Trophoblast cell (in vitro differentiated cells and primary cell): ENCODE data around the gene TSPO.

Experiments used
- DNase-seq, 2 donors: peaks; one replicate each; pipeline ENCODE4 v3.0.0-alpha.2; 2016
- H2AFZ ChIP-seq: 2 replicates; pipeline ENCODE4 v1.6.1; 2013; ENCODE audit warnings: low read length, moderate library complexity, mild to moderate bottlenecking; ENCODE audit not compliant: insufficient read depth, poor library complexity
- H2AK5ac ChIP-seq: 2 replicates; pipeline ENCODE4 v1.6.1; 2013; ENCODE audit warnings: mild to moderate bottlenecking, low read length
- H2BK120ac ChIP-seq: 2 replicates; pipeline ENCODE4 v1.6.1; 2013; ENCODE audit warnings: low read length, mild to moderate bottlenecking, moderate library complexity; ENCODE audit not compliant: insufficient read depth, poor library complexity
- H2BK12ac ChIP-seq: 2 replicates; pipeline ENCODE4 v1.6.1; 2013; ENCODE audit warnings: mild to moderate bottlenecking, low read length, moderate library complexity
- H2BK5ac ChIP-seq: 2 replicates; pipeline ENCODE4 v1.6.1; 2013; ENCODE audit warnings: low read length, low read depth, moderate library complexity, mild to moderate bottlenecking; ENCODE audit not compliant: poor library complexity
- H3K14ac ChIP-seq: 2 replicates; pipeline ENCODE4 v1.6.1; 2013; ENCODE audit warnings: mild to moderate bottlenecking, low read length
- H3K18ac ChIP-seq: 2 replicates; pipeline ENCODE4 v1.6.1; 2013; ENCODE audit warnings: mild to moderate bottlenecking, low read length
- H3K23ac ChIP-seq: 2 replicates; pipeline ENCODE4 v1.6.1; 2013; ENCODE audit warnings: low read length
- H3K27ac ChIP-seq: 2 replicates; pipeline ENCODE4 v1.5.1; 2013; ENCODE audit warnings: low read depth, mild to moderate bottlenecking, inconsistent platforms, low read length, moderate library complexity
- H3K27me3 ChIP-seq: 2 replicates; pipeline ENCODE4 v1.6.1; 2013; ENCODE audit warnings: inconsistent platforms, mild to moderate bottlenecking, low read length, moderate library complexity; ENCODE audit not compliant: insufficient read depth
- H3K36me3 ChIP-seq, 2 experiments: 1 replicate in 1 of 2; 2 replicates in 1 of 2; pipeline ENCODE4 v1.6.1; 2013; ENCODE audit warnings: low read length in 2 of 2, mild to moderate bottlenecking in 2 of 2, moderate library complexity in 1 of 2; ENCODE audit not compliant: insufficient read depth in 2 of 2, control insufficient read depth in 1 of 2
- H3K4ac ChIP-seq: 2 replicates; pipeline ENCODE4 v1.6.1; 2013; ENCODE audit warnings: low read depth, mild to moderate bottlenecking, low read length, moderate library complexity
- H3K4me1 ChIP-seq, 2 experiments: 1 replicate in 1 of 2; 2 replicates in 1 of 2; pipeline ENCODE4 v1.6.1; 2013; ENCODE audit warnings: low read length in 2 of 2, mild to moderate bottlenecking in 2 of 2, moderate library complexity in 1 of 2; ENCODE audit not compliant: insufficient read depth in 2 of 2, control insufficient read depth in 1 of 2
- H3K4me2 ChIP-seq: 2 replicates; pipeline ENCODE4 v1.6.1; 2013; ENCODE audit warnings: inconsistent platforms, mild to moderate bottlenecking, low read length, moderate library complexity
- H3K4me3 ChIP-seq: 2 replicates; pipeline ENCODE4 v1.5.1; 2013; ENCODE audit warnings: mild to moderate bottlenecking, low read depth, low read length, inconsistent platforms
- H3K79me1 ChIP-seq: one replicate; pipeline ENCODE4 v1.6.1; 2013; ENCODE audit warnings: low read length
- H3K79me2 ChIP-seq: 2 replicates; pipeline ENCODE4 v1.6.1; 2013; ENCODE audit warnings: low read length, mild to moderate bottlenecking; ENCODE audit not compliant: control insufficient read depth, insufficient read depth, poor library complexity
- H3K9ac ChIP-seq: 2 replicates; pipeline ENCODE4 v1.6.1; 2013; ENCODE audit warnings: mild to moderate bottlenecking, low read length
- H3K9me3 ChIP-seq: 2 replicates; pipeline ENCODE4 v1.6.1; 2013; ENCODE audit warnings: low read depth, mild to moderate bottlenecking, control low read depth, inconsistent platforms, low read length; ENCODE audit not compliant: insufficient read depth
- H4K12ac ChIP-seq: 2 replicates; pipeline ENCODE4 v1.6.1; 2013; ENCODE audit warnings: low read depth, mild to moderate bottlenecking, low read length, moderate library complexity
- H4K8ac ChIP-seq: 2 replicates; pipeline ENCODE4 v1.6.1; 2013; ENCODE audit warnings: low read depth, mild to moderate bottlenecking, low read length, moderate library complexity
- H4K91ac ChIP-seq: one replicate; pipeline ENCODE4 v1.6.1; 2013; ENCODE audit warnings: low read depth, mild to moderate bottlenecking, low read length, moderate library complexity
- WGBS: extraction: QIAGEN DNeasy Blood & Tissue Kit; methylation state at CpG from one replicate; pipeline ENCODE4 v1.1.7; 2013; ENCODE audit warnings: missing lambda C conversion rate; ENCODE audit not compliant: insufficient read length, insufficient coverage; ENCODE audit errors: extremely low coverage; 5-methylcytosine and 5-hydroxymethylcytosine counted together

The TSPO gene

GRCh38 chr22:43160497-43161126, 9.3 kb downstream of the TSPO start:
- Histone ChIP-seq H2AK5ac (peak overlapping the region; percentile 26), H3K4me2 (no peak overlapping the region), H3K79me1 (no peaks in the 10 kb centered on the region), H2BK5ac (no peak overlapping the region), H3K4me3 (no peak overlapping the region), H3K27ac (no peak overlapping the region), H3K79me2 (no peaks in the 10 kb centered on the region), H3K14ac (no peak overlapping the region), H3K4me1 (no peaks in the 10 kb centered on the region), H3K4ac (no peak overlapping the region), H3K23ac (no peak overlapping the region), H3K27me3 (no peaks in the 10 kb centered on the region), H2BK120ac (no peak overlapping the region), H4K12ac (no peak overlapping the region), H3K36me3 (no peaks in the 10 kb centered on the region), H4K8ac (no peak overlapping the region), H3K9me3 (peaks cover 1% of the 10 kb centered on the region), H3K9ac (no peak overlapping the region), H2BK12ac (no peak overlapping the region), H4K91ac (no peak overlapping the region), H3K18ac (no peak overlapping the region), H2AFZ (no peak overlapping the region)
- no peak for DNase-seq
- WGBS: no CpG with 5 or more reads among the region's 8 CpGs

DNA sequence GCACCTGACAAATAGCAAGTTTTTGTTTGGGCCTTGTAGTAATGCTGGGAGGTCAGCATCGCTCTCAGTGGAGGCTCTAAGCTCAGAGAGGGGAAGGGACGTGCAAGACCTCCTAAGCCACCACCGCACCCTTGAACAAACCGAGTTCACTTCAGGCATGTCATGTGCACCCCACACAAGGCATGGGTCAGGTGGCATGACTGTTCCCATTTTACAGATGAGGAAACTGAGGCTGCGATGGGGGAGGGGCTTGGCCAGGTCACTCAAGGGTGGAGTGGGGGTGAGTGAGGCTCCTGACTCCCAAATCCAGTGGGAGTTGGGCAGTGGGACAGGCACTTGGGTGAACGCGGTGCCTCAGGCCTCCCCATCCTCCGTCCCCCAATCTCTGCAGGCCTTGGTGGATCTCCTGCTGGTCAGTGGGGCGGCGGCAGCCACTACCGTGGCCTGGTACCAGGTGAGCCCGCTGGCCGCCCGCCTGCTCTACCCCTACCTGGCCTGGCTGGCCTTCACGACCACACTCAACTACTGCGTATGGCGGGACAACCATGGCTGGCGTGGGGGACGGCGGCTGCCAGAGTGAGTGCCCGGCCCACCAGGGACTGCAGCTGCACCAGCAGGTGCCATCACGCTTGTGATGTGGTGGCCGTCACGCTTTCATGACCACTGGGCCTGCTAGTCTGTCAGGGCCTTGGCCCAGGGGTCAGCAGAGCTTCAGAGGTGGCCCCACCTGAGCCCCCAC, 11.2 kb downstream of the TSPO start:
- peaks cover 1% of the 10 kb centered on the region for H3K9me3 ChIP-seq
- WGBS: no CpG with 5 or more reads among the region's 24 CpGs

GRCh38 chr22:43163241-43163795, 12.0 kb downstream of the TSPO start:
- no peak overlapping the region for H3K27ac ChIP-seq
- no peaks in the 10 kb centered on the region for H3K79me1 ChIP-seq
- no peak overlapping the region for H2BK120ac ChIP-seq
- H3K4me2 ChIP-seq: no peak overlapping the region
- no peak overlapping the region for H2AFZ ChIP-seq
- peaks cover 1% of the 10 kb centered on the region for H3K9me3 ChIP-seq
- no peak overlapping the region for H3K4ac ChIP-seq
- H4K8ac ChIP-seq: no peak overlapping the region
- H4K12ac ChIP-seq: no peak overlapping the region
- H2BK5ac ChIP-seq: no peak overlapping the region
- H3K9ac ChIP-seq: no peak overlapping the region
- no peak overlapping the region for H3K23ac ChIP-seq
- no peak for DNase-seq
- peaks cover 3 to 6% of the 10 kb centered on the region in 2 experiments for H3K4me1 ChIP-seq
- no peak overlapping the region for H2AK5ac ChIP-seq
- no peak overlapping the region for H3K4me3 ChIP-seq
- H3K27me3 ChIP-seq: no peaks in the 10 kb centered on the region
- H3K14ac ChIP-seq: no peak overlapping the region
- H4K91ac ChIP-seq: no peak overlapping the region
- peaks cover 7 to 13% of the 10 kb centered on the region in 2 experiments for H3K36me3 ChIP-seq
- no peak overlapping the region for H3K18ac ChIP-seq
- WGBS: no CpG with 5 or more reads among the region's 18 CpGs
- no peaks in the 10 kb centered on the region for H3K79me2 ChIP-seq
- no peak overlapping the region for H2BK12ac ChIP-seq

More for the DNA sequence above, 11.2 kb downstream of the TSPO start:
- Histone ChIP-seq H3K79me1 (no peaks in the 10 kb centered on the region), H4K91ac (no peak overlapping the region), H2BK12ac (no peak overlapping the region), H3K4ac (no peak overlapping the region), H3K9ac (no peak overlapping the region), H3K27me3 (no peaks in the 10 kb centered on the region), H3K36me3 (peaks cover 3 to 7% of the 10 kb centered on the region in 2 experiments), H3K23ac (no peak overlapping the region), H2AK5ac (no peak overlapping the region), H3K27ac (no peak overlapping the region), H2BK5ac (no peak overlapping the region), H3K18ac (no peak overlapping the region), H4K12ac (no peak overlapping the region), H4K8ac (no peak overlapping the region), H3K4me3 (no peak overlapping the region), H3K4me2 (no peak overlapping the region), H2AFZ (no peak overlapping the region), H2BK120ac (no peak overlapping the region), H3K4me1 (peaks cover 0 to under 1% of the 10 kb centered on the region in 2 experiments), H3K79me2 (no peaks in the 10 kb centered on the region), H3K14ac (no peak overlapping the region)
- no peak for DNase-seq

DNA sequence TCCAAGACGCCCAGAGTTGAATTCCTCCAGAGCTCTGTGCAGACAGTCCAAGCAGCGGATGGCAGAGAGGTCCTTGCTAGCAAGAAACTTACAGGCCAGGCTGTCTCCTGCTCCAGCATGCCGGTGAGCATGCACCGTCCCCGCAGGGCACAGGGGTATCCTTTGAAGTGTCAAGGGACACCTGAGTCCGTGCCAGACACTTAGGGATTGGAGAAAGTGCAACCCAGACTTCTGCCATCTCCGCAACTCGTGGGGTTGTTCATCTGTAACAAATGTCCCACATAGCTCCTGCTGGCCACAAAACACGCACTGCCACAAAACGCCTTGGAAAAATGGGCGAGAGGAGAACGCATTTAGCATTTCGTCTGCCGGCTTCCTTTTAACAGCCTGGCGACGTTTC, 13.3 kb downstream of the TSPO start:
- Histone ChIP-seq H4K91ac (no peak overlapping the region), H3K23ac (no peak overlapping the region), H2AFZ (no peak overlapping the region), H3K4me1 (peaks cover 10 to 12% of the 10 kb centered on the region in 2 experiments), H3K9ac (no peak overlapping the region), H3K79me1 (peaks cover 4% of the 10 kb centered on the region), H2BK5ac (no peak overlapping the region), H2BK12ac (no peak overlapping the region), H3K18ac (no peak overlapping the region), H3K27me3 (no peaks in the 10 kb centered on the region), H3K4me3 (no peak overlapping the region), H4K8ac (no peak overlapping the region), H3K9me3 (peaks cover 1% of the 10 kb centered on the region), H2AK5ac (no peak overlapping the region), H3K14ac (no peak overlapping the region), H3K4ac (no peak overlapping the region), H3K27ac (no peak overlapping the region), H3K36me3 (peaks cover 7 to 14% of the 10 kb centered on the region in 2 experiments), H4K12ac (no peak overlapping the region), H2BK120ac (no peak overlapping the region), H3K4me2 (no peak overlapping the region), H3K79me2 (no peaks in the 10 kb centered on the region)
- DNase-seq: peak in 1 of 2 donors; percentile 22
- no CpG with 5 or more reads among the region's 16 CpGs for WGBS
